ENCODE data around the gene HYKK.

Gene HYKK

GRCh38 chr15:78571382-78571781 lies 64.0 kb downstream of the HYKK start:
- no peak overlapping the region for H3K27ac ChIP-seq (replicated peaks)
- no peak overlapping the region for H3K4me3 ChIP-seq (replicated peaks; ENCODE audit: insufficient read depth, low read length)
- TF ChIP-seq SPI1 (IDR thresholded peaks at IDR 0.05; ENCODE audit: borderline replicate concordance, low read depth) = no peak
- TF ChIP-seq POLR2AphosphoS5 (IDR thresholded peaks at IDR 0.05; ENCODE audit: low read depth) = no peak
- TF ChIP-seq GABPA (IDR thresholded peaks at IDR 0.05; ENCODE audit: low read depth) = no peak
- no peak for TF ChIP-seq CTCF (IDR thresholded peaks at IDR 0.05; ENCODE audit: insufficient read depth, low read length)
- no peak for TF ChIP-seq REST (IDR thresholded peaks at IDR 0.05; ENCODE audit: insufficient replicate concordance, low read depth)
- DNase-seq (ENCODE audit: low read depth in 1 of 2, low spot score in 1 of 2) = no peak
- H3K27me3 ChIP-seq (ENCODE audit: insufficient read depth, poor library complexity, severe bottlenecking) = peaks cover 14% of the 10 kb centered on the region

GRCh38 chr15:78573416-78573815 lies 66.0 kb downstream of the HYKK start:
- Histone ChIP-seq H3K27me3 (ENCODE audit: insufficient read depth, poor library complexity, severe bottlenecking) (peaks cover 2% of the 10 kb centered on the region), H3K27ac (replicated peaks) (no peak overlapping the region), H3K4me3 (replicated peaks; ENCODE audit: insufficient read depth, low read length) (no peak overlapping the region)
- TF ChIP-seq GABPA (IDR thresholded peaks at IDR 0.05; ENCODE audit: low read depth) = no peak
- no peak for TF ChIP-seq SPI1 (IDR thresholded peaks at IDR 0.05; ENCODE audit: borderline replicate concordance, low read depth)
- TF ChIP-seq REST (IDR thresholded peaks at IDR 0.05; ENCODE audit: insufficient replicate concordance, low read depth) = no peak
- no peak for TF ChIP-seq POLR2AphosphoS5 (IDR thresholded peaks at IDR 0.05; ENCODE audit: low read depth)
- TF ChIP-seq CTCF (IDR thresholded peaks at IDR 0.05; ENCODE audit: insufficient read depth, low read length) = no peak
- DNase-seq (ENCODE audit: low read depth in 1 of 2, low spot score in 1 of 2) = no peak

GRCh38 chr15:78574944-78575343 lies 67.6 kb downstream of the HYKK start:
- no peak overlapping the region for H3K4me3 ChIP-seq (replicated peaks; ENCODE audit: insufficient read depth, low read length)
- H3K27me3 ChIP-seq (ENCODE audit: insufficient read depth, poor library complexity, severe bottlenecking) = peaks cover 2% of the 10 kb centered on the region
- H3K27ac ChIP-seq (replicated peaks) = no peak overlapping the region
- TF ChIP-seq POLR2AphosphoS5 (IDR thresholded peaks at IDR 0.05; ENCODE audit: low read depth) (no peak), GABPA (IDR thresholded peaks at IDR 0.05; ENCODE audit: low read depth) (no peak), CTCF (IDR thresholded peaks at IDR 0.05; ENCODE audit: insufficient read depth, low read length) (no peak), REST (IDR thresholded peaks at IDR 0.05; ENCODE audit: insufficient replicate concordance, low read depth) (no peak), SPI1 (IDR thresholded peaks at IDR 0.05; ENCODE audit: borderline replicate concordance, low read depth) (no peak)
- DNase-seq (ENCODE audit: low read depth in 1 of 2, low spot score in 1 of 2) = no peak
